Kidney epithelial cell (primary cell): ENCODE results near the gene ATP5PB. TPM values are rescaled to one million over a fixed set of nuclear protein-coding genes. Genes with fewer than 3 reads are reported as not detected.

Experiments
- DNase-seq: peaks from one replicate; pipeline ENCODE4 v3.0.0-alpha.2; 2010; ENCODE audit warnings: low read depth
- H3K27me3 ChIP-seq: 2 replicates; pipeline ENCODE4 v1.6.0; 2011; ENCODE audit warnings: low read length; ENCODE audit not compliant: control insufficient read depth, insufficient read depth
- H3K36me3 ChIP-seq: 2 replicates; pipeline ENCODE4 v1.5.1; 2011; ENCODE audit warnings: low read length; ENCODE audit not compliant: control insufficient read depth, insufficient read depth
- H3K4me3 ChIP-seq: 2 replicates; pipeline ENCODE4 v1.5.1; 2011; ENCODE audit warnings: low read depth, mild to moderate bottlenecking, control low read depth, low read length
- CTCF ChIP-seq: IDR thresholded peaks from 2 replicates; pipeline ENCODE4 v1.5.1; 2011; ENCODE audit warnings: mild to moderate bottlenecking, moderate library complexity, low read length, control low read depth, inconsistent platforms; ENCODE audit not compliant: insufficient read depth, poor library complexity, severe bottlenecking
- total RNA-seq: library from RNA; depleted of rRNA; stranded (reverse); fragments of >200 nt; gene quantifications from 2 replicates; pipeline ENCODE4 v1.2.3, GENCODE V29; 2015

The ATP5PB gene
- total RNA-seq, 1 donor from 2014 or later: 224 TPM

DNA sequence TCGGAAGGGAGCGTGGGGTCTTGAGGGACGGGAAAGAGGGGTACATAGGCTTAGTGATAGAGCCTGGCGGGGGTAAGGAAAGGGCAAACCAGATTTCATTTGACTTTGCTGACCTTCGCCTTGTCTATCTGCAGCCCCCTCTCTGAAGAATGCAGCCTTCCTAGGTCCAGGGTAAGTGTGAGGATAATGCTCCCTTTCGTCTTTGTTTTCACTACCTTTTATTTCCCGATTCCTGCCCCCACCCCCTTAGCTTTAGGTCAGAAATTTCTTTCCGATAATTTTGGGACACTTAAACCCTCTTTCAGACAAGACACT, 396 bp downstream of the ATP5PB start:
- H3K4me3 ChIP-seq: peak overlapping the region; percentile 91
- no peak for TF ChIP-seq CTCF
- H3K36me3 ChIP-seq: peaks cover 2% of the 10 kb centered on the region
- H3K27me3 ChIP-seq: no peaks in the 10 kb centered on the region
- no peak for DNase-seq

DNA sequence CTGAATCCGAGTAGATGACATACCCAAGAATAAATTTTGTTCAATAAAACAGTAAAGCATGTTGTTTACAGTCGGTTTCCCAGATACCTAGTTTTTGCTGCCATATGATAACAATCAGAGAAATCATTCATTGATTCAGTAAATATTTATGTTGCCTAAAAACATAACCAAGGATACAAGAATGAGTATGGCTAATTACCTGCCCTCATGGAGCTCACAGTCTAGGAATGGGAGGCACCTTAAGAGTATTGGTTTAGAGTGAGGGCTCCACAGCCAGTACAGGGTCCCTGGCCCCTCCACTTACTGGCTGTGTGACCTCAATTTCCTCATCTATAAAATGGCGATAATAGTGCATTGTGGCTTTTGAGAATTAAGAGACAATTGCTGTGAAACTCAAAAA, 921 bp downstream of the ATP5PB start:
- H3K4me3 ChIP-seq: peak overlapping the region; percentile 91
- DNase-seq: no peak
- peaks cover 2% of the 10 kb centered on the region for H3K36me3 ChIP-seq
- no peaks in the 10 kb centered on the region for H3K27me3 ChIP-seq
- TF ChIP-seq CTCF: no peak

DNA sequence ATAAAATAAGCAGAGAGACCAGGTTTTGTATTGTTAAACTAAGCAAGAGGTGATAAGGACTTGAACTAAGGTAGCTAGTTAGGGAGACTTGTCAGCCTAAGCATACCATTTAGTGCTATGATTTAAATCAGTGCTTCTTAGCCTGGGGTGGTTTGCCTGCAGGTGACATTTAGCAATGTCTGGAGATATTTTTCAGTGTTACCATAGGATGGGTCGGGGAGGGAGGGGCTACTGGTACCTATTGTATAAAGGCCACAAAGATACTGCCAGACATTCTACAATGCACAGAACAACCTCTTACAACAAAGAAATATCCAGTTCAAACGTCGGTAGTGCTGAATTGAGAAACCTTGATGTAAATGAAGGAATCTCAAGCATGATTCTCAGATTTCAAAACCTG, 3.3 kb downstream of the ATP5PB start:
- Histone ChIP-seq H3K27me3 (no peaks in the 10 kb centered on the region), H3K4me3 (no peak overlapping the region), H3K36me3 (peaks cover 1% of the 10 kb centered on the region)
- DNase-seq: no peak
- TF ChIP-seq CTCF: no peak

- no peak for TF ChIP-seq CTCF
- H3K4me3 ChIP-seq: no peak overlapping the region
- no peak for DNase-seq
- no peaks in the 10 kb centered on the region for H3K27me3 ChIP-seq
- peaks cover 3% of the 10 kb centered on the region for H3K36me3 ChIP-seq
These were observed 4.4 kb downstream of the ATP5PB start for GRCh38 chr1:111453706-111454105.

DNA sequence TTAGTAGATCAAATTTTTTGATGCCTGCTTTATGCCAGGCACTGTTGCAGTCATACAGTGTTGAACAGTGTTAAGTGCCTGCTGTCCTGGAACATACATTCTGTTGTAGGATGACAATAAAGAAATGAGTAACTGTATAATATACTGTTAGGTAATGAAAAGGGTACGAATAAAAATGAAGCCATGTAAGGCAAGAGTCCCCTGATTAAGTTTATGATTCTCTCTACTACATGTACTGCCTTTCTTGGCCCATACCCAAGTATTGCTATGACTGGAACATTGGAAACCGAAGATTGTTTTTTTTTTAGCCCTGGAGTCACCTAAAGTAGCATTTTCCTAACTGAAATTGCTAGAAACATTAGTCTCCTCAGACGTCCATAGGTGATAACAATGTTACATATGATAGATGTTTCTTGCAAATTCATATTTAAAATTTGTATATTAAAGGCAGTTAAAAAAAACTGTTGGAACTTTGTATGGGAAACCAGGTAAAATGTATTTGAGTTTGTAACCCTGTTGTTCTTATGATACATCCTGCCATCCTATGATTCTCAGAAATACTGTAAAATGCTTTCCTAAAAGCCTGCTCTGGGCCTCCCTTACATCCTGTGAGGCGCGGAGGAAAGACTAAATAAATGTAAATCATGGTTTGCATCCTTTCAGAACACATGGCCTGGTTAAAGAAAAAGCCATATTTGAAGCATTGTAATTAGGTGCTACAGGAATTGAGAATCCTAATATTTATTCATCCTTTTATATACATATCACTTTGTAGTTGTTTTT, 5.8 kb downstream of the ATP5PB start:
- DNase-seq: no peak
- Histone ChIP-seq H3K27me3 (no peaks in the 10 kb centered on the region), H3K36me3 (peaks cover 3% of the 10 kb centered on the region), H3K4me3 (no peak overlapping the region)
- no peak for TF ChIP-seq CTCF

DNA sequence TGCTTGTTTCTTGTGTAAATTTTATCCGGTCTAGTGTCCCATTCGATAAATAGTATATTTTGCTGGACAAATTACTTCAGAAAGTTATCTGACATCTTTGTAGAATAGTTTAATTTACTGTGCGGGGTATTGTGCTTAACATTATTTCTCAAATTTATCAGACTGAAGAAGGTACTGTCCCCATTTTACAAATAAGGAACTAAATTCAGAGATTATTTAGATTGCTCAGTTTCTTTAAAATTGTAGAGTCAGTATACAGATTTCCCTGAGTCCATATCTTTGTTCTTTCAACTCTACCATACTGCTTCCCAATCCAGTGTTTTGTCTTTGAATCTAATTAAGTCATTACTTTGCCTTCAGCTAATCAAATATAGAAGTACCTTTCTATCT, 6.4 kb downstream of the ATP5PB start:
- DNase-seq: no peak
- H3K36me3 ChIP-seq: peaks cover 3% of the 10 kb centered on the region
- H3K4me3 ChIP-seq: no peak overlapping the region
- no peak for TF ChIP-seq CTCF
- H3K27me3 ChIP-seq: no peaks in the 10 kb centered on the region
